Putamen (tissue), 1 donor: ENCODE data around the gene PKDCC.
A peak's percentile ranks its signal among the peaks of the same experiment; 100 is the strongest.
"Not testable (repeated sequence)": the region's sequence is repeated elsewhere in the genome, so short reads cannot be mapped to it uniquely, and the experiment has no call there.

Experiments used
- DNase-seq: peaks from one replicate; pipeline ENCODE4 v3.0.0-alpha.2; 2016; ENCODE audit warnings: low spot score

The PKDCC gene

DNA sequence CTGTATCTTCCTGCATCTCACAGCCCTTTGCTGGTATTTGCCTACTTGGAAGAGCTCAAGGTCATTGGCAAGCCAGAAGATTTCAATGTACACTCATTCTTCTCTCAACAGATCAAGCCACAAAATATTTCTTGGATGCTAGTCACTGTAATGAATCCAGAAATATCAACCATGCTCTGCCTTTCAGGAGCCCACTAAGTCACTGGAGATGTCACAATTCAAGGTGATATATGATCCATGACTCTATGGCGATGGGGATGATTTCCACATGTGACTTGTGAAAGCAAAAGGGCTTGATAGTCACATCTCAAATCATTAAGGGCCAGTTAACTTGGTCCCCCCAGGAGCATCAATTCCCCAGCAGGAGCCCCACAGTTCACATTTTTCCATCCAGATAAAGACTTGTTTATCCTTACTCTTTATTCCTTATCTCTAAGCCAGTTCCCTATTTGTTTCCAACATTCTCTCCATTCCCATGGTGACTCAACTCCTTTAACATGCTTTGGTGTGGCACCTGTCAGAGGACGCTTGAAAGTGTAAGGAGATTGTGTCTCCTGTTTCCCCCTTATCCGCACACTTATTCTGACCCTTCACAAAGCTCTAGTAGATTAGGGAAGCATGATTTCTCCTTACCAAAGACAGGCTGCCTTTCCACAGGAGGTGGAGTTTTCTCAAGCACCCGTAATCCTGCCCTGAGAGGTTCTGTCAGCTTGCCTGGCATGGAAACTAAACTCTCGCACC is 15.8 kb downstream of the PKDCC start:
- DNase-seq = no peak

DNA sequence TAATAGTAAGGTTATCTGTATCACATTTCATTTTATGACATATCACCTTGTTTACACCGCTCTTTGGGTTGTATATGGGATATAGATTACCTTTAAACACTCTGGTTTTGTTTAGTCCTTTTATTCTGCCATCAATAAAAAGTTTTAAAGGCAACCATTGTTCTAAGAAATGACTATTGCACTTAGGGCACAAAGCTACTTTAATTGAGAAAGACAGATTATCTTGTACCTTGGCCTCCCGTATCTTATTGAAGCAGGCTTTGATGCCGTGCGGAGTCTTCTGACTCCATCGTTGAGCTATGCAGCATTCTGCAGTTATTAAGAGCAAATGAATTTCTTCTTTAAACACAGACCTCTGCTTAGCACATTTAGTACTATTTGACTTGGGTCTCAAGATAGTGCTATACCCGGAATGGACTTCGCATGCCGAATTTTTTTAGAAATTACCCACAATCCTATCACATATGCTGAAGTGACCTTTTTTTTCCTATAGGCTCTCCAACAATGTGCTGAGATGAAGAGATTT is 16.7 kb downstream of the PKDCC start:
- no peak for DNase-seq

DNA sequence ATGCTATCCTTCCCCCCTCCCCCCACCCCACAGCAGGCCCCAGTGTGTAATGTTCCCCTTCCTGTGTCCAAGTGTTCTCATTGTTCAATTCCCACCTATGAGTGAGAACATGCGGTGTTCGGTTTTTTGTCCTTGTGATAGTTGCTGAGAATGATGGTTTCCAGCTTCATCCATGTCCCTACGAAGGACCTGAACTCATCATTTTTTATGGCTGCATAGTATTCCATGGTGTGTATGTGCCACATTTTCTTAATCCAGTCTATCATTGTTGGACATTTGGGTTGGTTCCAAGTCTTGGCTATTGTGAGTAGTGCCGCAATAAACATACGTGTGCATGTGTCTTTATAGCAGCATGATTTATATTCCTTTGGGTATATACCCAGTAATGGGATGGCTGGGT is 17.9 kb downstream of the PKDCC start:
- not testable (repeated sequence) for DNase-seq

GRCh38 chr2:42067001-42067400 is 19.2 kb downstream of the PKDCC start:
- not testable (repeated sequence) for DNase-seq

- no peak for DNase-seq
Measured at GRCh38 chr2:42067521-42067920, 19.7 kb downstream of the PKDCC start.

DNA sequence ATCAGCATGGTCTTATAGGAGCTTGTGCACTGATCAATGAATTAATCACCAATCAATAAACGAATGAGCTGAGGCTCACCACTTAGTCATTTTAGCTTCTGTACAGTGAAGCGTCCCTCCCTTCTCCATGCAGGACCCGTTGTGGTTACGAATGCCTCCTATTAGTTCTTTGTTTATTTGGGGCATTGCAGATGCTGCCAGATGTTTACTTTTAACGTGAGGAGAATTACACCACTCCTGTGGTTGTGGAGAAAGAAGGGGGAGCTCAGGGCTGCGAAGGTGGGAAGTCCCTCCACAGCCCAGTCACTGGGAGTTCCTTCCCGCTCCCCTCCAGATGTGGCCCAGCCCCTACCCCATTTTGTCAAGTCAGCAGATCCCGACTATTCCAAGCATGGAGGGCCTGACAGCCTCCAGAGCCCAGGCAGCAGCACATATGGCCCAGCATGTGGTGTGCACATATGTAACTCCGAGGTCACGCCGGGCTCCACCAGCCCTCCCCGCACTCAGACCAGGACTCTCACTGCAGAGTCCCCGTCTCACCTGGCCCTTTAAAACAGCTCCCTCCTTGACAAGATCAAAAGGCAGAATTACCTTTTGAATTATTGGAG is 20.9 kb downstream of the PKDCC start:
- no peak for DNase-seq

GRCh38 chr2:42069568-42069967 is 21.7 kb downstream of the PKDCC start:
- no peak for DNase-seq

GRCh38 chr2:42071791-42072190 is 24.0 kb downstream of the PKDCC start:
- no peak for DNase-seq

DNA sequence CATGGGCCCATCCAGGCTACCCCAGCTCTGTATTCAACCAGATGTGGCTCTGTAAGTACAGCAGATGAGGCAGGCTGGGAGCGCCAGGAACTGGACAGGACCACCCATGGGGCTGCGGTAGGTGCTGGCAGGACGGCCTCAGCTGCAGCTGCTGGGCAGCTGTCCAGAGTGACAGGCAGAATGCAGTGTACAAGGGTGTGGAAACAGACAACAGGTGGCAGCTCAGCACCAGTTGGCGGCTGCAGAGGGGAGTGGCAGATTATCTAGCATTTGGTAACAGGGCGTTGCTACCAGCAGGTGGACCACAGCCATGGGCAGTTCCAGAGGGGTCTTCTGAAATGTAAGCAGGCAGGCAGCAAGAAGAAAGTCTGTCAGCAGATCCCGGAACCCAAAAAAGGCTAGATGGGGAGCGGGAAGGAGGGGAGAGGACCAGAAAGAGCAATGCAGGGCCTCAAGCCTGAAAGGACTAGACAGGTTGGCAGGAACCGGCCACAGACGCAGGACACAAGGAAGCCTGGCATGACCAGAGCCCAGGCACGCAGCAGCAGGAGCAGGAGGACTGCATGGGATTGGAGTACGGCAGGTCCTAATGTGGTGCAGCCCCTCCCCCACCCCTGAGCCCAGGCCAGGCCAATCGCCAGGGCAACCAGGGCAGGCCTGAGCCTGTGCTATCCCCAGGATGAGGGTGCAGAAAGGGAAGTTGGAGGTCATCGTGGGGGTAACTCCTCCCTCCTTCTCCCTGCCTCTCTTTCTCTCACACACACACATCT is 24.7 kb downstream of the PKDCC start:
- DNase-seq = no peak

DNA sequence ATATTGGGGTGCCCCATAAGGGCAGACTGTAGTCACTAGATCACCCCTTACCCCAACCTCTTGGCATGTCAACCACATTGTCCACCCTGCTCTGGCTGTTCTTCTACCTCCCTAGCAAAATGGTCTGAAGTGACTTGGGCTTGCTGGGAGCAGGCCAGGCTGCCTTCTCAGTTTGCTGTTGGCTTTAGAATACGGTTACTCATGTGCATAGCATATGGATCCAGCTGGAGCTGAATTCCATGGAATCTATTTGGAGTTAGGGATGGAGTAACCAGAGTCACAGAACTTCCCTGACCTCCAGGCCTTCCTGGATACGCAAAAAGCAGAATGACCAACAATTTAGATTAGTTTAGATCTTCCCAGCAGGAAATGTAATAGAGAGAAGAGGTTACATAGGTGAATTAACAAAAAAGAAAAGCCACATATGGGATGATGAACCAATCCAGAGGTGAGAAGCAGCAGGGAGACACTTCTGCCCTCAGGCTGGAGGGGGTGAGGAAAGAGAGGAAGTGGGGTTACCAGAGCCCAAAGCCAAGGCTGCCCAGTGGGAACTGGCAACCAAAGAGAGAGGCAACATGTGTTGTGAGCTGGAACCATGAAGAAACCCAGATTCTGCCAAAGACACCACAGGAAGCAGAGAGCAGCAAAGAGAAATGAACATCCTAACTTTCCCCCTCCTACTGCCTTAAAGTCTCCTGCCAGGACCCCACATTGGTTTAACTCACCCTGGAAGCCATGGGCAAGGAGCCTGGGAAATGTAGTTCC is 26.1 kb downstream of the PKDCC start:
- no peak for DNase-seq

- DNase-seq = no peak
Measured at GRCh38 chr2:42074661-42075060, 26.8 kb downstream of the PKDCC start.

GRCh38 chr2:42076357-42077225 is 28.8 kb downstream of the PKDCC start:
- DNase-seq = no peak

GRCh38 chr2:42077343-42077742 is 29.5 kb downstream of the PKDCC start:
- no peak for DNase-seq

- DNase-seq = no peak
Measured at GRCh38 chr2:42079737-42080287, 32.0 kb downstream of the PKDCC start.

DNA sequence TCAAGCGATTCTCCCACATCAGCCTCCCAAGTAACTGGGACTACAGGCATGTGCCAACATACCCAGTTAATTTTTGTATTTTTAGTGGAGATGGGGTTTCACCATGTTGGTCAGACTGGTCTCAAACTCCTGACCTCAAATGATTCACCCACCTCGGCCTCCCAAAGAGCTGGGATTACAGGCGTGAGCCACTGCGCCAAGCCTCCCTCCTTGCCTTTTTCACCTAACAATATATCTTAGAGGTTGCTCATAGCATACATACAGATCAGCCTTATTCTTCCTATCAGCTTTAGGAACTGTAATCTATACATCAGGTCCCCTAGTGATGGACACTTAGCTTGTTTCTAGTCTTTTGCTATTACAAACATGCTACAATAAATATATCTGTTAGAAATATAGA is 33.3 kb downstream of the PKDCC start:
- DNase-seq = not testable (repeated sequence)

DNA sequence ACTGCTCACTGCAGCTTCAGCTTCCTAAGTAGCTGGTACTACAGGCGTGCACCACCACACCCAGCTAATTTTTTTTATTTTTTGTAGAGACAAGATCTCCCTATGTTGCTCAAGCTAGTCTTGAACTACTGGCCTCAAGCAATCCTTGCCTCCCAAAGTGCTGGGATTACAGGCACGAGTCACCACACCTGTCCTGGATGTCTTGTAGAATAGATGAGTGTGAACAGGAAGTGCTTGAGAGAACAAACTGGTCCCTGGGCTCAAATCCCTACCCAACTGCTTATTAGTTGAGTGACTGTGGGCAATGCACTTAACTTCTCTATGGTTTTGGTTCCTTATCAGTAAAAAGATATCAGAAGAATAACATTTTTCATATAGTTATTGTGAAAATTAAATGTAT is 34.2 kb downstream of the PKDCC start:
- DNase-seq = no peak

- DNase-seq = no peak
Measured at GRCh38 chr2:42084231-42084671, 36.4 kb downstream of the PKDCC start.

DNA sequence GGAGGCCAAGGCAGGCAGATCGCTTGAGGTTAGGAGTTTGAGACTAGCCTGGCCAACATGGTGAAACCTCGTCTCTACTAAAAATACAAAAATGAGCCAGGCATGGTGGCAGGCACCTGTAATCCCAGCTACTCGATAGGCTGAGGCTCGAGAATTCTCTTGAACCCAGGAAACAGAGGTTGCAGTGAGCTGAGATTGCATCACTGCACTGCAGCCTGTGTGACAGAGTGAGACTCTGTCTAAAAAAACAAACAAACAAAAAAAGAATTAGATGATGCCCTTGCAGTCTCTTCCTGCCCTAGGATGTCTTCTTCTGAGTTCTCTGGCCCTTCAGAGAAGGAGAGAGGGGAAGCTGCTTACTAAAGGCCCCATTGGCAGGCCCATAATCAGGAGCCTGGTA is 37.2 kb downstream of the PKDCC start:
- not testable (repeated sequence) for DNase-seq

GRCh38 chr2:42085706-42086487 is 38.1 kb downstream of the PKDCC start:
- no peak for DNase-seq

GRCh38 chr2:42086500-42086953 is 38.7 kb downstream of the PKDCC start:
- peak; percentile 73 for DNase-seq
